ENCODE results near the gene ELF4. TPM values are rescaled to one million over a fixed set of nuclear protein-coding genes. Genes with fewer than 3 reads are reported as not detected.
A peak's percentile ranks its signal among the peaks of the same experiment; 100 is the strongest.

ELF4 gene
- total and polyA plus RNA-seq, 9 of the 15 experiments (the other 6 are each of a cell fraction or from before 2014, with no cell fraction given) = 5.9 to 55.8 (median 25.2) TPM

GRCh38 chrX:130082244-130083106, 27.8 kb downstream of the ELF4 start (continued):
- TF ChIP-seq GABPB2 (CRISPR knock-in tag; conservative IDR thresholded peaks at IDR 0.05) (no peak), SAFB2 (IDR thresholded peaks at IDR 0.05; ENCODE audit: borderline replicate concordance, low read depth, low read length, severe bottlenecking) (no peak), PPARD (CRISPR knock-in tag; IDR thresholded peaks at IDR 0.05) (no peak), ZNF175 (CRISPR knock-in tag; IDR thresholded peaks at IDR 0.05; ENCODE audit: low read depth) (peak; percentile 61; the same call in 1 of the 2 replicates), PYGO2 (tag; IDR thresholded peaks at IDR 0.05) (no peak), ZNF134 (CRISPR knock-in tag; conservative IDR thresholded peaks at IDR 0.05) (no peak), BMI1 (IDR thresholded peaks at IDR 0.05; ENCODE audit: low read length) (no peak), XRCC4 (IDR thresholded peaks at IDR 0.05; ENCODE audit: extremely low read depth, insufficient read depth, insufficient read length) (no peak), ZNF384 (IDR thresholded peaks at IDR 0.05; ENCODE audit: low read depth, low read length) (no peak), HMG20A (CRISPR knock-in tag; conservative IDR thresholded peaks at IDR 0.05) (no peak), SP2 (IDR thresholded peaks at IDR 0.05; ENCODE audit: extremely low read depth, low read depth, low read length, poor library complexity, severe bottlenecking) (no peak), SNRNP70 (optimal IDR thresholded peaks at IDR 0.05; ENCODE audit: low read depth, low read length) (no peak), NFE2 (IDR thresholded peaks at IDR 0.05; ENCODE audit: low read depth) (no peak), ERF (CRISPR knock-in tag; IDR thresholded peaks at IDR 0.05) (no peak), PBX2 (CRISPR knock-in tag; IDR thresholded peaks at IDR 0.05; ENCODE audit: low read depth) (no peak), PBX2 (tag; conservative IDR thresholded peaks at IDR 0.05; ENCODE audit: low read depth) (no peak), TAL1 (IDR thresholded peaks at IDR 0.05) (no peak), HMGN3 (IDR thresholded peaks at IDR 0.05; ENCODE audit: borderline replicate concordance, extremely low read depth, insufficient read length, low read depth, low read length) (peak; percentile 42), BACH1 (tag; IDR thresholded peaks at IDR 0.05) (no peak), FOXA1 (IDR thresholded peaks at IDR 0.05; ENCODE audit: borderline replicate concordance) (no peak)

Data from K562 (cell line).